SK-N-SH treated with all-trans-retinoic acid at 6 μM for 48 hours (cell line): ENCODE data around the gene NAA60.

ENCODE experiments used
- ATAC-seq: fragments of 200-7000 bp; cut with Tn5 transposase; 3 replicates; pipeline ENCODE4 v1.9.1; 2020; ENCODE audit warnings: mild to moderate bottlenecking, moderate library complexity
- ARNTL ChIP-seq: fragments of 450-650 bp; formaldehyde crosslinking; IDR thresholded peaks from 2 replicates; pipeline ENCODE4 v1.5.0; 2020; ENCODE audit warnings: low read depth, mild to moderate bottlenecking, moderate library complexity, borderline replicate concordance
- BACH2 ChIP-seq: fragments of 250-450 bp; sonication (Bioruptor Pico); IDR thresholded peaks from 2 replicates; pipeline ENCODE4 v1.9.0; 2021; ENCODE audit warnings: mild to moderate bottlenecking, borderline replicate concordance
- CREB5 ChIP-seq: fragments of 250-450 bp; sonication (Bioruptor Pico); IDR thresholded peaks from 2 replicates; pipeline ENCODE4 v1.5.1; 2020; ENCODE audit warnings: low read depth, mild to moderate bottlenecking, moderate library complexity
- CSDC2 ChIP-seq: fragments of 250-450 bp; sonication (Bioruptor Pico); IDR thresholded peaks from 2 replicates; pipeline ENCODE4 v1.5.0; 2020; ENCODE audit warnings: mild to moderate bottlenecking, moderate library complexity
- CSRNP3 ChIP-seq: fragments of 250-450 bp; sonication (Bioruptor Pico); IDR thresholded peaks from 2 replicates; pipeline ENCODE4 v1.5.1; 2021; ENCODE audit warnings: mild to moderate bottlenecking, moderate library complexity
- ESRRG ChIP-seq: fragments of 250-450 bp; sonication (Bioruptor Pico); IDR thresholded peaks from 2 replicates; pipeline ENCODE4 v1.6.1; 2021; ENCODE audit warnings: mild to moderate bottlenecking
- ISL1 ChIP-seq: fragments of 250-450 bp; sonication (Bioruptor Pico); IDR thresholded peaks from 2 replicates; pipeline ENCODE4 v2.1.2; 2022; ENCODE audit warnings: mild to moderate bottlenecking, moderate library complexity
- PATZ1 ChIP-seq: fragments of 250-450 bp; sonication (Bioruptor Pico); IDR thresholded peaks from 2 replicates; pipeline ENCODE4 v1.8.0; 2020; ENCODE audit warnings: mild to moderate bottlenecking, moderate library complexity, borderline replicate concordance
- PPARA ChIP-seq: fragments of 250-450 bp; sonication (Bioruptor Pico); IDR thresholded peaks from 2 replicates; pipeline ENCODE4 v1.5.0; 2020; ENCODE audit warnings: mild to moderate bottlenecking, borderline replicate concordance
- TCF4 ChIP-seq: fragments of 250-450 bp; sonication (Bioruptor Pico); IDR thresholded peaks from 2 replicates; pipeline ENCODE4 v1.8.0; 2021; ENCODE audit warnings: mild to moderate bottlenecking, moderate library complexity, borderline replicate concordance
- TOX ChIP-seq: fragments of 250-450 bp; sonication (Bioruptor Pico); IDR thresholded peaks from 2 replicates; pipeline ENCODE4 v1.8.0; 2021; ENCODE audit warnings: mild to moderate bottlenecking, moderate library complexity, borderline replicate concordance
- TSHZ2 ChIP-seq: fragments of 250-450 bp; sonication (Bioruptor Pico); IDR thresholded peaks from 2 replicates; pipeline ENCODE4 v1.5.0; 2020; ENCODE audit warnings: mild to moderate bottlenecking, moderate library complexity
- ZC3H10 ChIP-seq: fragments of 250-450 bp; sonication (Bioruptor Pico); IDR thresholded peaks from 2 replicates; pipeline ENCODE4 v1.5.1; 2021; ENCODE audit warnings: mild to moderate bottlenecking, moderate library complexity
- ZFP3 ChIP-seq: fragments of 250-450 bp; sonication (Bioruptor Pico); IDR thresholded peaks from 2 replicates; pipeline ENCODE4 v1.5.0; 2020; ENCODE audit warnings: mild to moderate bottlenecking, moderate library complexity
- ZNF565 ChIP-seq: fragments of 450-650 bp; formaldehyde crosslinking; conservative IDR thresholded peaks from 2 replicates; pipeline ENCODE4 v1.5.0; 2020; ENCODE audit warnings: low read depth, mild to moderate bottlenecking, moderate library complexity
- ZNF70 ChIP-seq: fragments of 450-650 bp; formaldehyde crosslinking; IDR thresholded peaks from 2 replicates; pipeline ENCODE4 v1.5.0; 2020; ENCODE audit warnings: mild to moderate bottlenecking, moderate library complexity
- ZNF8 ChIP-seq: fragments of 450-650 bp; formaldehyde crosslinking; IDR thresholded peaks from 2 replicates; pipeline ENCODE4 v1.5.0; 2020; ENCODE audit warnings: mild to moderate bottlenecking, moderate library complexity

NAA60 gene

GRCh38 chr16:3511286-3512180, 68.1 kb downstream of the NAA60 start:
- no peak for ATAC-seq
- TF ChIP-seq ZNF8 (CRISPR knock-in tag): no peak
- TF ChIP-seq PATZ1 (CRISPR knock-in tag): no peak
- TF ChIP-seq ISL1 (CRISPR knock-in tag): no peak
- no peak for TF ChIP-seq ZNF70
- TF ChIP-seq CREB5 (CRISPR knock-in tag): no peak
- TF ChIP-seq TCF4: no peak
- no peak for TF ChIP-seq CSRNP3 (CRISPR knock-in tag)
- TF ChIP-seq TSHZ2 (CRISPR knock-in tag): no peak
- no peak for TF ChIP-seq ZNF565 (CRISPR knock-in tag)
- TF ChIP-seq CSDC2 (CRISPR knock-in tag): no peak
- no peak for TF ChIP-seq ESRRG (CRISPR knock-in tag)
- TF ChIP-seq ZFP3 (CRISPR knock-in tag): no peak
- no peak for TF ChIP-seq TOX (CRISPR knock-in tag)
- no peak for TF ChIP-seq PPARA (CRISPR knock-in tag)

- TF ChIP-seq ZNF8 (CRISPR knock-in tag) (no peak), ZC3H10 (CRISPR knock-in tag) (no peak), ZFP3 (CRISPR knock-in tag) (no peak)
- ATAC-seq: no peak
Observed at GRCh38 chr16:3513892-3514583, 70.6 kb downstream of the NAA60 start.

- no peak for ATAC-seq
- no peak for TF ChIP-seq ARNTL
- TF ChIP-seq PPARA (CRISPR knock-in tag): no peak
- no peak for TF ChIP-seq CSDC2 (CRISPR knock-in tag)
- no peak for TF ChIP-seq TCF4
- TF ChIP-seq CSRNP3 (CRISPR knock-in tag): no peak
- no peak for TF ChIP-seq BACH2
- TF ChIP-seq ISL1 (CRISPR knock-in tag): no peak
- no peak for TF ChIP-seq TSHZ2 (CRISPR knock-in tag)
- no peak for TF ChIP-seq ZNF70
- TF ChIP-seq ZNF565 (CRISPR knock-in tag): no peak
- TF ChIP-seq PATZ1 (CRISPR knock-in tag): no peak
- no peak for TF ChIP-seq ZNF8 (CRISPR knock-in tag)
Observed at GRCh38 chr16:3514621-3515020, 71.1 kb downstream of the NAA60 start.
